Neutrophil (primary cell): ENCODE data around the gene SUSD4.
A peak's percentile ranks its signal among the peaks of the same experiment; 100 is the strongest.

ENCODE experiments used
- H3K27ac ChIP-seq: fragments of 200-600 bp; sonication (generic); 2 replicates; pipeline ENCODE4 v1.5.1; 2016; ENCODE audit warnings: mild to moderate bottlenecking, moderate library complexity
- H3K27me3 ChIP-seq: fragments of 200-600 bp; sonication (generic); 2 replicates; pipeline ENCODE4 v1.6.0; 2016; ENCODE audit warnings: mild to moderate bottlenecking
- H3K36me3 ChIP-seq: fragments of 200-600 bp; sonication (generic); 2 replicates; pipeline ENCODE4 v1.5.1; 2017
- H3K4me1 ChIP-seq, 2 experiments: fragments of 200-600 bp in 1 of 2; sonication (generic) in 1 of 2; 1 replicate in 1 of 2; 2 replicates in 1 of 2; pipeline versions ENCODE4 v1.5.1 to v1.6.1; 2013 to 2016; ENCODE audit warnings: low read depth in 1 of 2, low read length in 1 of 2, mild to moderate bottlenecking in 1 of 2, moderate library complexity in 1 of 2; ENCODE audit not compliant: control insufficient read depth in 1 of 2, insufficient read depth in 1 of 2
- H3K4me3 ChIP-seq, 2 experiments: fragments of 200-600 bp in 1 of 2; sonication (generic) in 1 of 2; 1 replicate in 1 of 2; 2 replicates in 1 of 2; pipeline ENCODE4 v1.5.1; 2013 to 2016; ENCODE audit warnings: low read depth in 1 of 2, low read length in 1 of 2, mild to moderate bottlenecking in 1 of 2, moderate library complexity in 1 of 2
- H3K9me3 ChIP-seq: fragments of 200-600 bp; sonication (generic); 2 replicates; pipeline ENCODE4 v1.5.1; 2016
- CTCF ChIP-seq: fragments of 200-600 bp; sonication (generic); IDR thresholded peaks from 2 replicates; pipeline ENCODE4 v1.5.1; 2016; ENCODE audit warnings: antibody characterized with exemption

The SUSD4 gene

GRCh38 chr1:223179786-223180185, 184.2 kb downstream of the SUSD4 start:
- H3K36me3 ChIP-seq = no peaks in the 10 kb centered on the region
- H3K4me1 ChIP-seq = peaks cover 23 to 26% of the 10 kb centered on the region in 2 experiments
- no peak for TF ChIP-seq CTCF

DNA sequence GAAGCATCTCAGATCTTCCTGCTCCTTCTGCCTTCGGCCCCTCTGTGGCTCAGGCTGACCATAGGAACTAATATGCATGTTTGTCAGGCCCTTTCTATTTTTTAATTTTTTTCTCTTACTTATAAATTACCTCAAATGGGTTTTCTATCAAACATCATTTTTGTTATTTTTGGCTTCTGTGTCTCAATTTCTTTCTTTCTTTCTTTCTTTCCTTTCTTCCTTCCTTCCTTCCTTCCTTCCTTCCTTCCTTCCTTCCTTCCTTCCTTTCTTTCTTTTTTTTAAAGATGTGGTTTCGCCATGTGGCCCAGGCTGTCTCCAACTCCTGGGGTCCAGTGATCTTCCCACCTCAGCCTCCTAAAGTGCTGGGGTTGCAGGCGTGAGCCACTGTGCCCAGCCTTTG, 184.7 kb downstream of the SUSD4 start:
- no peaks in the 10 kb centered on the region for H3K27me3 ChIP-seq
- no peak overlapping the region for H3K4me3 ChIP-seq
- H3K4me1 ChIP-seq = peaks cover 23 to 26% of the 10 kb centered on the region in 2 experiments
- no peaks in the 10 kb centered on the region for H3K9me3 ChIP-seq
- TF ChIP-seq CTCF = no peak
- no peaks in the 10 kb centered on the region for H3K36me3 ChIP-seq
- no peak overlapping the region for H3K27ac ChIP-seq

More at GRCh38 chr1:223179786-223180185, 184.2 kb downstream of the SUSD4 start:
- no peak overlapping the region for H3K4me3 ChIP-seq
- H3K27ac ChIP-seq = no peak overlapping the region
- H3K9me3 ChIP-seq = no peaks in the 10 kb centered on the region
- no peaks in the 10 kb centered on the region for H3K27me3 ChIP-seq

DNA sequence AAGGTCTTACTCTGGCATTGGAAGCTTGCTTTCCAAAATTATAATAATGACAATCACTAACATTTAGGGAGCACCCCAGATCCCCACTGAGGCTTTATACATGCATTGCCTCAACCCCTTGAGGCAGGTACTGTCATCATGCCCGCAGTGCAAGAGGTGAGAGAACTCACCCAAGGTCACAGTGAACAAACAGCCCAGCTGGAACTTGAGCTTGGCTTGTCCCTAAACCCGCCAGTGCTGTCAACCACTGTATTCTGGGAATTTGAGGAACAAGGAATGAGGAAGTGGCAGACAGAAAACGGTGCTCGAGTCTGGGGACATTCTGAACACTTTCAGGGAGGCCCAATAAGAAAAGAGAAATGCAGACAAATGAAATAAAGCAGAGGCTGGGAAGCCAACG, 186.3 kb downstream of the SUSD4 start:
- TF ChIP-seq CTCF = no peak
- H3K4me1 ChIP-seq = peaks cover 23 to 26% of the 10 kb centered on the region in 2 experiments
- no peaks in the 10 kb centered on the region for H3K36me3 ChIP-seq
- no peaks in the 10 kb centered on the region for H3K27me3 ChIP-seq
- H3K27ac ChIP-seq = peak overlapping the region; percentile 27
- H3K4me3 ChIP-seq = no peak overlapping the region
- no peaks in the 10 kb centered on the region for H3K9me3 ChIP-seq

DNA sequence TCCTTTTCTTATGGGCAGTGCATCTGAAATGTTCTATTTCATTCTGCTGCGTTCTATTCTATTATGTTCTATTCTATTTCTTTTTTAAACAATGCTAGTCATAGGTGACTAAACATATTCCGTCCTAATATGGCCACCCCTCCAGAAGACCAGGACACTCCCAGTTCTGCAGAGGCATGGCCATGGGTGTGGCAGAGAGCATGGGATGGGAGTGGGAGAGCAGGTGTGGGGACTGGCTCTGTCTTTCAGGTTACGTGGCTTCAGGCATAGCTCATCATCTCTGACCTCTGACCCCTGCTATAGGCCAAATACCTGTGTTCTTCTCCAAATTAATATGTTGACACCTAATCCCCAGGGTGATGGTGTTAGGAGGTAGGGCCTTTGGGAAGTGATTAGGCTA, 187.5 kb downstream of the SUSD4 start:
- Histone ChIP-seq H3K27ac (no peak overlapping the region), H3K36me3 (no peaks in the 10 kb centered on the region), H3K27me3 (no peaks in the 10 kb centered on the region), H3K4me3 (no peak overlapping the region), H3K4me1 (peaks cover 23 to 26% of the 10 kb centered on the region in 2 experiments), H3K9me3 (no peaks in the 10 kb centered on the region)
- no peak for TF ChIP-seq CTCF

GRCh38 chr1:223175633-223176032, 188.3 kb downstream of the SUSD4 start:
- Histone ChIP-seq H3K9me3 (no peaks in the 10 kb centered on the region), H3K27ac (no peak overlapping the region), H3K4me1 (peaks cover 17 to 20% of the 10 kb centered on the region in 2 experiments), H3K27me3 (no peaks in the 10 kb centered on the region), H3K4me3 (no peak overlapping the region), H3K36me3 (no peaks in the 10 kb centered on the region)
- no peak for TF ChIP-seq CTCF

- Histone ChIP-seq H3K4me1 (peaks cover 12 to 14% of the 10 kb centered on the region in 2 experiments), H3K4me3 (no peak overlapping the region), H3K9me3 (no peaks in the 10 kb centered on the region), H3K27ac (no peak overlapping the region), H3K36me3 (no peaks in the 10 kb centered on the region), H3K27me3 (no peaks in the 10 kb centered on the region)
- TF ChIP-seq CTCF = no peak
Measured at GRCh38 chr1:223175032-223175431, 188.9 kb downstream of the SUSD4 start.
